Activated CD8-positive, alpha-beta memory T cell treated with anti-CD3 and anti-CD28 coated beads for 1 hour (primary cell): ENCODE results near the gene DOK7.

Source experiments
- DNase-seq, 2 donors: peaks; one replicate each; pipeline ENCODE4 v3.0.0-alpha.2; 2020; ENCODE audit warnings: low read depth in 1 of 2; ENCODE audit errors: extremely low read depth in 1 of 2

Gene DOK7

DNA sequence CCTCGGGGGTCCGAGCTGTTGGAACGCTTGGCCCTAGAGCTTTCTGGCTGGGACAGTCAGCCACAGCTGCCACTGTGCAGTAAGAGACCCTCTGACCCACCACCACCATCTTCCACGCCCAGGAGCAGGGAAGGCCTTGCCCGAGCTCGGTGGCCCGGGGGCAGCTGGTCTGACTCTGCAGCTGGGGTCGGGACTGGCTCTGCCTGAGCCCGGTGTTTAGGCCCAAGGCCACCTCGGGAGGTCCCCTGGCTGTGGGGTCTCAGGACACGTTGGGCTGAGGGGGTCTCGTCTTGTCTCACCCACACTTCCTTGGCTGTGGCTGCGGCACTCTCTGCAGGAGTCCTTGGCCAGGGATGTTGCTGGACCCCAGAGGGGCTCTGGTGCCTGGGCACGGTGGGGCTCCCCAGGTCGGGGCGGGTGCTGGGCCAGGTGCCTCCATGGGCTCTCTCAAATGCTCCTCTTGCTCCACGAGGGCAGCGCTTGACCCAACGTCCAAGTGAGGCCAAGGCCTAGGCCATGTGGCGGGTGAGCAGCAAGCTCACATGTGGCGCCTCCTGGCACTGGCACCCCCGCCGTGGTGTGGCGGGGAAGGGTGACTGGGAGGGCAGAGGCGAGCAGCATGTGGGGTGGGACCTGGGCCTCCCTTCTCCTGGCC lies 22.9 kb downstream of the DOK7 start:
- DNase-seq, result no peak

DNA sequence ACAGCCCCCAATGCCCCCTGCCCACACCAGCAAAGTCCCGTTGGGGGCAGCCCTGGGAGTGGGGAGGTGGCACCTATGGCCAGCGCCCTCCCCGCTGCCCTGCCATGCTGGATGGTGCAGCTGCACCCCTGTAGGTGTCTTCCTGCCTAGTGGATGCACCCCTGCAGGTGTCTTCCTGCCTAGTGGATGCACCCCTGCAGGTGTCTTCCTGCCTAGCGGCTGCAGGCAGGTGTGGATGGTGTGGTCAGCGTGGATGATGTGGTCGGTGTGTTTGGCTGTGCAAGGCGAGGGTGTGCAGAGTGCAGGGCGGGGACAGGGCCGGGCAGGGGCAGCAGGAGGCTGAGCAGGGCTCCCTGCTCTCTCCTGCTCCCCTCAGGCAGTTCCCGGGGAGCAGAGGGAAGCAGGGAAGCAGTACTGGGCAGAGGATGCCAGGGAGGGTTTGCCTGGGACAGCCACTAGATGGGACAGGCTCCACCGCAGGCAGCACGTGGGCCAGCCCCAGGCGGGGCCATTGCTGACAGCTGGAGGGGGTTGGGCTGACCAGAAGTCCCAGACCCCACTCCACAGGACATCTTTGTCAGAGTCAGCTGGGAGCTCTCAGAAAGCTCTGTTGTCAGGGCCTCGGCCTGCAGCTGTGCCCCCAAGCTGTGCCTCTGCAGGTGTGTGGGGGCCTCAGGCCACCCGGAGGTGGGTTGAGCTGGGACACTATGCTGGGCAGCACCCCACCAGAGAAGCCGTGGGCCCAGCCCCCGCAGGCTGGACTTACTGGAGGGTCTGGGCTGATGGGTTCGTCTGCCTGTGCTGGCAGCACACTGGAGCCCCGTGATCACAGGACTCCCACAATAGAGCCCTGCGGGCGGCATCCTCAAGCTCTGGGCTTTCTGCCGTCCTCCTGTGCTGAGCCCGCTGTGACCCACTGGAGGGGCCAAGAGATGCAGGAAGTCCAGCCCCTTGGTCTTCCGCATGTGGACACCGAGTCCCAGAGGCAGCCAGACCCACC lies 23.7 kb downstream of the DOK7 start:
- DNase-seq, result no peak

DNA sequence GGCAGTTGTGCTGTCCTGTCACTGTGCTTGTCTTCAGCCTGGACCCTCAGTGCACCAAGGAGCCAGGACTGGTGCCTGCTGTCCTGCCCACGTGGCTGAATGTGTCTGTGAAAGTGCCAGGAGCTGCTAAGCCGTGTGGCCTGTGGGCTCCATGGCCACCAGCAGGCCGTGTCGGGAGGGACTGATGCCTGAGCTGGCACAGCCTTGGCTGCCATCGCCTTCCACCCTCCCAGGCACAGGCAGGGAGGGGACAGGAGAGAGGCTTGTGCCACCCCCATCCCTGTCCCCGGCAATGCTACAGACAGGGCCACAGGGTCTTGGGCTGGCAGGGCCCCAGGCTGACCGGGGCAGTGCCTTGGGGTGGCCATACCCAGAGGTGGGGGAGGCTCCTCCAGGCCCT lies 24.8 kb downstream of the DOK7 start:
- DNase-seq, result no peak

DNA sequence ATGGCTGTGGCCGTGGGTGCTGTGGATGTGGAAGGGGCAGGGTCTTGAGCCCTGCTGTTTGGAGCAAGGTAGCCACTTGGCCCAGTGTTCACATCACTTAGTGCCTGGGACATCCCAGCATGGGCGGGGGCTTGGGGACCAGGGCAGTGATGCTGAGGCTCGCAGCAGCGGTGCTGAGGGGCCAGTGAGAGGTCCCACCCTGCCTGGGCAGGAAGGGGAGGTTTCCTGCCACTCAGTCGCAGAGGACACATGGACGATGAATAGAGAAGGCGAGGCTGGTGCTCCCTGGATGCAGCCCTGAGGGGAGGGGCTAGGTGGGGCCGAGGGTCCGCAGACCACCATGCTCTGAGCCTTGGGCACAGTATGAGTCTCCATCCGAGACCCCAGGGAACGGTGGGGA lies 25.7 kb downstream of the DOK7 start:
- no peak for DNase-seq

DNA sequence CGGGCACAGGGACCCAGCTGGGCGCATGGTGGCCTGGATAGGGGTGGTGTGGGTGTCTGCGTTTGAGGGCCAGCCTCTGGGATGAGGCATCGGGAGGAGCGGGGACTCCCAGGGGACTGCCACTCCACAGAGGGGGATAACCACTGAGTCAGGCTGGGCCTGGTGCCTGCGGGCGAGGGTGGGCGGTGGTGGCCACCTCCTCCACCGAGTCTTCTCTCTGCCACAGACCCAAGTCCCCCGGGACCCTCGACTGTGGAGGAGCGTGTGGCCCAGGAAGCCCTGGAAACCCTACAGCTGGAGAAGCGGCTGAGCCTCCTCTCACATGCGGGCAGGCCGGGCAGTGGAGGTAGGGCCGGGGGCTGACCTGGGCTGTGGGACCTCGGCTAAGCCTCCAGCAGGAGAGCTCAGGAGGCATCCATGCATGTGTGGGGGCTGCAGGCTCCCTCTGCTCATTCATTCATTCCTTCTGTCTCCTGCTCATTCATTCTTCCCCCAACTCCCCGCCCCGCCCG lies 26.4 kb downstream of the DOK7 start:
- DNase-seq, result no peak

DNA sequence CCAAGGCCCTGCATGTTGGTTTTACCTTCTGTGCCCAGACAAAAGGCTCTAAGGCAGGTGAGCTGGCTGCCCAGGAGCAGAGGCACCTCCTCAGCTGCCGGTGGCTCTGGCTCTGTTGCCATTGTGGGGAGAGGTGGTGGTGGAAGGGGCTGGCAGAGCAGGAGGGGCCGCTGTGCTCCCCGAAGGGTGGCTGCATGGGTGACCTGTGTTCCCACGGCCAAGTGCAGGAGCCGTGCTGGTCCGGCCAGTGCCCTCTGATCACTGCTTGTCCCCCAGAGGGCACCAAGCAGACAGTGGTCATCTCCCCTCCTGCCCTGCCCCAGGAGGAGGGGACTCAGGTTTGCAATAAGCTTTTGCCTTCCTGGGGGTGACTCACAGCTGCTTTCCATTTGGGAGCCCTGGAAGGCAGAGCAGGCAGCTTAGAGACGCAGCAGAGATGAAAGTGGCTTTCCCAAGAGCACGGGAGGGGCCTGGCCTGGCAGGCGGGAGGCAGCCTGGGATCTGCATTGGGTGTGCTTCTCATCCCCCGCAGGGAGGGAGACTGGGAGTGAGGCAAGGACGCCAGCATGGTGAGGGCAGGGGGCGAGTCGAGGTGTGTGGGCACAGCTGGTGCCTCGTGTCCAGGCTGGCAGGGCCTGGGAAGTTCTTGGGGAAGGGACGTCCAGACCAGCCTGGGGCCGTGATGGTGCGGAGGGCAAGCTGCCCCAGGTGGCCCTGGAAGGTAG lies 28.7 kb downstream of the DOK7 start:
- no peak for DNase-seq

GRCh38 chr4:3492741-3493719 lies 29.9 kb downstream of the DOK7 start:
- DNase-seq, result no peak

- DNase-seq, result no peak
These were observed 30.8 kb downstream of the DOK7 start for GRCh38 chr4:3493720-3494461.

DNA sequence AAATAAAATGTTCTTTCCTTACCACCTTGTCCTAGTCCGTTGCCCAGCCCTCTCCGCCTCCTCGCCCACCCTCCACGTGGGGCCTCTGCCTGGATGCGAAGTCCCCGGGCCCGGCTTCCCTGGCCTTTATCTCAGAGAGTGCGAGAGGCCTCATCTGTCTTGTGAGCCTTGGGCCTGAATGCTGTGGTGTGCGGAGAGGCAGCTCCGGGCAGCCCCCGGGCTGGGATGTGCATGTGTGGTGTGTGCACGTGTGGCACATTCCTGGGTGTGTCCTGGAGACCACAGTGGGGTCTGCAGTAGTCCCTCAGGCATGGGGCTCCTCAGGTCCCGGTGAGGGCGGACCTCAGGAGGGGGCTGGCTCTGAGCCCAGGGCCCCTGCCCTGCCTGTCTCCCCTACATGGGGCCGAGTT lies 31.4 kb downstream of the DOK7 start:
- DNase-seq, result no peak

GRCh38 chr4:3495204-3495975 lies 32.3 kb downstream of the DOK7 start:
- DNase-seq, result no peak

GRCh38 chr4:3496021-3496420 lies 32.9 kb downstream of the DOK7 start:
- DNase-seq, result no peak

GRCh38 chr4:3497095-3497494 lies 34.0 kb downstream of the DOK7 start:
- DNase-seq, result no peak

DNA sequence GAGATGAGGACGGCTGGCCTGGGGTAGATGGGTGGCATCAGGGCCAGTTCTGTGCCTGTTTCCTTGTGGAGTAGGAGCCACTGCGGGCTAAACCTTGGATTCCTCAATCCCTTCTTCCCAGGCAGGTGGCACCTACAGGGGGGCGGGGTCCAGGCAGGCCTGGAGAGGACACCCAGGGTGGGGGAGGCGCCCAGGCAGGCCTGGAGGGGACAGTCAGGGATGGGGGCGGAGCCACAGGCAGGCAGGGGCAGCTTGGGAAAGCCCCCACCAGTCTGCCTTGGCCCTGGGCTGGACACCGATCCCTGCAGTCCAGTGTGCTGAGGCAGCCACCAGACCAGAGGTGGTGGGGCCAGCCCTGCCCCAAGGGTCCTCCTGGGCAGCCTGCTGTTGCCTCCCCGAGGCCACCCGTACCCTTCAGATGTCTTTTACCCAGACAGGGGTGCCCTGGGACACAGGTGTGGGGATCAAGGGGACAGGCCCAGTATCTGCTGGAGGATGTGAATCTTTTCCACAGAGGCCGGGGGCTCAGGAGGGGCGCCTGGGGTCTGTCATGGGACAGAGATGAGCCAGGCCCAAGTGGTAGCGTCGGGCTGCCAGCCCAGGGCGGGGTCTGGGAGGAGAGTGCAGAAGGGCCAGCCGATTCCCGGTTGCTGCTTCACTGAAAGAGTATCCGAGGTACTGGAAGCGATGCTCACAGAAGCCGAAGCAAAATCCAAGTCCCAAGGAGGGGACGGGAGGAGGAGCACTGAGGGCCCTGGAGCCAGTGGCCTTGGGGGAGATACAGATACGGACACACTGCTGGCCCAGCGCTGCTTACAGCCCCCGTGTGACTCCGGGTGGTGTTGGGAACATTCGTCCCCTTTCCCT lies 34.6 kb downstream of the DOK7 start:
- DNase-seq, result no peak

GRCh38 chr4:3498407-3498806 lies 35.3 kb downstream of the DOK7 start:
- no peak for DNase-seq

GRCh38 chr4:3498901-3499510 lies 35.9 kb downstream of the DOK7 start:
- DNase-seq, result no peak

GRCh38 chr4:3499710-3500109 lies 36.6 kb downstream of the DOK7 start:
- no peak for DNase-seq

DNA sequence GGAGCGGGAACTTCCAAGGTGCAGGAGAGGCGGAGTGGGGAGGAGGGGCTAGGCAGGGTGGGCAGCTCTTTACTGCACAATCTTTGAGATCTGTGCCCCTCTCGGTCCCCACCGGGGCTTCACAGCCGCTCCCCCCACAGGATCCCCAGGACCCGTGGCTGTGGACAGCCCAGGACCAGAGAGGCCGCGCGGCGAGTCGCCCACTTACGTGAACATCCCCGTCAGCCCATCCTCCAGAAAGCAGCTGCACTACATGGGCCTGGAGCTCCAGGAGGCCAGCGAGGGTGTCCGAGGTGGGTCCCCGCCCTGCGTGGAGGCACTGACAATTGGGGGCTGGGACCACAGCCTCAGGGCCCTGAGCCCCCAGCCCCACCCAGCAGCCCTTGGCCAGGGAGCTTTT lies 37.0 kb downstream of the DOK7 start:
- no peak for DNase-seq
